Measurements from ENCODE around the gene PHACTR3.

The PHACTR3 gene

DNA sequence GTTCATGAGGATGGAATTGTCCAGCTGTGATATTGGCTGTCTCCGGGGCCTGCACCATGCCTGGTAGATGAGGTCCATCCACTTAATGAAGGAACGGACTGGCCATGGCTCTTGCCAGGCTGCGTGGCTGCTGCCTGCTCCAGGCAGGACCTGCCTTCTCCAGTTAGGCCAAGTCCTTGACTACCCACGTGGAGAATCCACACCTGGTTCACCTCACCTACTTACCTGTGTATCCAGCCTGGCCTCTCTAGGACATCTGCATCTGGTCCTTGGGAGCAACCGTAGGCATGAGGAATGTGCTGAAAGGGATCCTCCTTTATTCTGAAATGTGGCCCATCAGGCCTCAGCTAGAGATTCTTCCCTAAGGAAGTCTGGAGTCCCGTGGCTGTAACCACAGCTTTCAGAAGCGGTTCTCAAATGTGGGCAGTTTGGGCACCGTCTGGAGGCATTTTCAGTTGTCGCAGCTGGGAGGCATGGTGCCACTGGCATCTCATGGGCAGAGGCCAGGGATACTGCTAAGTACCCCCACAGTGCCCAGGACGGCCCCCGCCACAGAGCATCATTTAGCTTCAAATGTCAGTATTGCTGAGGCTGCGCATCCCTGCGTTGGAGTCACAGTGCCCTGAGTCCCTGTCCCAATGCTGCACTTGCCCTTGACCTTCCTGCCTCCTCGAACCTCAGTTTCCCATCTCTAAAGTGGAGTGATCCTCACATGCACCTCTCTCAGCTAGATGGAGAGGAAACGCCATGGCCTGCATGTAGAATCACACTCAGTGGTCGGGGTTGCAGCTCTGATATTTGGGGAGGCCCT lies 67.5 kb downstream of the PHACTR3 start:
- no peak for DNase-seq (ENCODE audit: low read depth in 2 of 2)

- no peak for DNase-seq (ENCODE audit: low read depth in 2 of 2)
Measured at GRCh38 chr20:59672576-59672975, 68.2 kb downstream of the PHACTR3 start.

GRCh38 chr20:59673288-59673997 lies 69.1 kb downstream of the PHACTR3 start:
- DNase-seq (ENCODE audit: low read depth in 2 of 2) = no peak

GRCh38 chr20:59673998-59674445 lies 69.7 kb downstream of the PHACTR3 start:
- DNase-seq (ENCODE audit: low read depth in 2 of 2) = no peak

DNA sequence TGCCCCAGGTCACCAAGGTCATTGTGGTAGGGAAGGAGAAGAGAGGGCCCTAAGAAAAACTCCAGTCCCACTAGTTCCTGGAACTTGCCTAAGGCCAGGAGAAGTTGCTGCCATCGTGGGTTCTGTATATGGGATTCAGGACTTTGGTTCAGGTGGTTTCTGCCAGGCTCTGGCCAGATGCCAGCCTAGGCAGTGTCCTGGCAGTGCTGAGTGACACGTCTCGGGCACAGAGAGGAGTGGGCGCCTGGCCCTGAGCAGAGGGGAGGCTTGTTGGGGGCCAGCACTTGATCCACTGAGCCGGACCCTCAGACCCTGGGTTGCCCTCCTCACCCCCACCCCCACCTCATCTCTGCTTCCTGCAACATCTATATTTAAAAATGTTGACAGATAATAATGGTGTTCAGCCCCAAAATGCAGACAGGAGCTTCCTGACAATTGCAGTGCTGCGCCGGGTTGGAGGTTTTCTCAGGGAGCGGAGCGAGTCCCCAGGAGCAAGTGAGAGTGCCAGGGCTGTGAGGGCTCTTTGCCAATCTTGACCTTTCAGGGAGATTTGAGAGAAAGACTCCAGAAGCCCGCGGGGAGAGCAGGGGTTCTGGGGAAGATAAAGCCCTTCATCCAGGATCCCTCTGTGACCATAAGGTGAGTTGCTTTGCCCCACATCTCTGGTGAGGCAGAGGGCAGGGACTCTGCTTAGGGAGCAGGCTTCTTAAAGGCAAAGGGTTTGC lies 71.9 kb downstream of the PHACTR3 start:
- DNase-seq (ENCODE audit: low read depth in 2 of 2) = no peak

DNA sequence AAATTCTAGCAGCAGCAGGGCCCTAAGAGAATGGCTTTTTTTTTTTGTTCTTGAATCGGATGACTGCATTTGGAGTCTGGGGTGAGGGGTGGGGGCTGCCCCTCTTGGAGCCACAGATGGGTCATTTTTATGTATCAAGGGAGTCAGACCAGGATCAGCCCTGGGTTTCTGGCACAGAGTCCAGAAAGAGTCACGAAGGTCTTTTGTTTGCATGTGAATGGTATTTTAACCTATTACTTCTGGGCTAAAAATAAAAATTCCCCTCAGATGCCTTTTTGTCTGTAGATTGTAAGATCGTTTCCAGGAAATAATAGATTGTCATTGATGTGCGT lies 72.5 kb downstream of the PHACTR3 start:
- DNase-seq (ENCODE audit: low read depth in 2 of 2) = no peak

DNA sequence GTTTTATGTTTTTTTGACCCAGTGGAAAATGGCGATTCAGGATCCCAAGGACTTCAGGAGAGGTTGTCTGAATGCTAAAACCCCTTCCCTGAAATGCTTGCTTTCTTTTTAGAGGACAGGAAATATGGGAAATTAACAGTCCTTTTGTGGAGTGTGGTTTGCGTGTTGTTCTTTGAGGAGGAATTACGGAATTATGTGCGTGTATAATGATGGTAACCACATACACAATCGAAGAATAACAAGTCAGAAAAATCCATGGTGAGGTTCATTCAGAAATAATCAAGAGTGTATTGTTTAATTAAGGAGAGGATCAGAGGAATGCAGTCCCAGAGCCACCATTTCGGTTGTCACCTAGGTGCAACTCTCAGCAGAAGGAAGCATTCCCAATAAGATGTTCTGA lies 73.2 kb downstream of the PHACTR3 start:
- DNase-seq (ENCODE audit: low read depth in 2 of 2) = no peak

- no peak for DNase-seq (ENCODE audit: low read depth in 2 of 2)
Measured at GRCh38 chr20:59678288-59678687, 73.9 kb downstream of the PHACTR3 start.

GRCh38 chr20:59678951-59679350 lies 74.6 kb downstream of the PHACTR3 start:
- DNase-seq (ENCODE audit: low read depth in 2 of 2) = no peak

DNA sequence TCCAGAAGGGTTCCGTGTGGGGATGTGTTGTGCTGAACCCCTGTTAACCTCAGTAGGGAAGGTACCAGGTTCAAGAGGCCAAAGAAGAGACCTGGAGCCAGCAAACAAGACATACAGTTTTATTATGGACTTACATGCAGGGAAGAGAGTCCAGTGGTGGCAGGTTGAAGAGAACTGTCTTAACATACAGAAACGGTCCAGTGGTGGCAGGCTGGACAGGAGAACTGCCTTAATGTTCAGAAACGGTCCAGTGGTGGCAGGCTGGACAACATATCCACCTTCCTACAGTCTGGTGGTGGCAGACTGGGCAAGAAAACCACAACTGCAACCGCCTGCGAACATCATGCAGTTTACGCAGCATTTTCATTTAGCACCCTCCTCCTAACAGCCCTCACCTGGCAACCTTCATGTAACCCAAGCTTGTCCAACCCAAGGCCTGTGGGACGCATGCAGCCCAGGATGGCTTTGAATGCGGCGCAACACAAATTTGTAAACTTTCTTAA lies 75.9 kb downstream of the PHACTR3 start:
- DNase-seq (ENCODE audit: low read depth in 2 of 2) = no peak

DNA sequence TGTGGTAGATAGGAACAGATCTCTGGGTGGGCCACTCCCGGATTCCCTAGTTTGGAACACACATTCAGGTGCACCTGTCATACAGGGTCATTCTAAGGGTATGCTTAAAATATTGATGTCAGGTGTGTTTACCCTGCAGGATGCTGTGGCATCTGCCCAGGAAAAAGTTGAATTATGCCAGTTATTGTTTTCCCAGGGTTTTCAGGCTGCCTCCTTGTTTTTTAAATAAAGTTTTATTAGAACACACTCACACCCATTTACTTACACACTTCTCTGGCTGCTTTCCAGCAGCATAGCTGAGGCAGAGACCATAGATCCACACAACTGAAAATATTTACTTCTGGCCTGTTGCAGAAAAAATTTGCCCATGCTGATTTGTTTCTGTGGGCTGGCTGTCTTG lies 76.5 kb downstream of the PHACTR3 start:
- no peak for DNase-seq (ENCODE audit: low read depth in 2 of 2)

GRCh38 chr20:59682603-59683002 lies 78.3 kb downstream of the PHACTR3 start:
- no peak for DNase-seq (ENCODE audit: low read depth in 2 of 2)

DNA sequence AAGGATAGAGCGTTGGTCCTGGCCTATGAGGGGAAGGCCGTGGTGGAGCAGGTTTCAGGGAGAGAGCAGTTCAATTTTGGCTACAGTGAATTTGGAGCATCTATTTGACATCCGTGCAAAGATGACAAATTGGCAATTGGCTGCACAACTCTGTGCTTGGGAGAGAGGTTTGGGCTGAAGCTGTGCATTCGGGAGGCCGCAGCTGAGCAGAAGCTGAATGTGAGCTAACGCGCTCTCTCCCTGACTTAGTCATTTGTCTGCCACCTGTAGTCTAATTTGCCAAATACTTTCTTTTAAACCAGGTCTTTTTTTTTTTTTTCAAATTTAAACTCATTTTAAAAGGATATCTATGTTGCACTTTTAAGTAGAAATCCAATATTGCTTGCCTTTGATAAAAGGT lies 78.8 kb downstream of the PHACTR3 start:
- no peak for DNase-seq (ENCODE audit: low read depth in 2 of 2)

DNA sequence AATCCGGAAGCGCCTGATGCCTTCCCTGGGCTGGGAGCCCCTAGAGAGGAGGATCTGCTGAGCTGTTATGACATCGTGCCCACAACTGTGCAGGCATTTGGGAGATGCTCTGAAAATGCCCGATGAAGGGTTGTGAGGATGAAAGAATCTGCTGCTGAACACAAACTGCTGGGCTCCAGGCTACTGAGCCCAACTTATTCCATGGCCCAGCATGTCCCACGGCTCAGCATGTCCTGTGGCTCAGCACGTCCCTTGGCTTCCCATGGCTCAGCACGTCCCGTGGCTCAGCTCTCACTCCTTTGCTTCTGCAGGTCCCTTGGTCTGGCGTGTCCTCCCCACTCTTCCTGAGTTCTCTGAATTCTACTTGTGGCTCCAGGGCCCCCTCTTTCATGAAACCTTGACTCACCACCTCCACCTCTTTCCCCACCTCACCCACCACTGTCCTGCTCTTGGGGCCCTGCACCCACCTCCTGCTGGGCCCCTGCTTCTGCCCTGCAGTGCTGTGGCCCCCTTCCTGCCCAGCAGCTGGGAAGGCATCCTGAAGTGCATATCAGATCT lies 80.4 kb downstream of the PHACTR3 start:
- DNase-seq (ENCODE audit: low read depth in 2 of 2) = no peak

- DNase-seq (ENCODE audit: low read depth in 2 of 2) = no peak
Measured at GRCh38 chr20:59686404-59687346, 82.3 kb downstream of the PHACTR3 start.

DNA sequence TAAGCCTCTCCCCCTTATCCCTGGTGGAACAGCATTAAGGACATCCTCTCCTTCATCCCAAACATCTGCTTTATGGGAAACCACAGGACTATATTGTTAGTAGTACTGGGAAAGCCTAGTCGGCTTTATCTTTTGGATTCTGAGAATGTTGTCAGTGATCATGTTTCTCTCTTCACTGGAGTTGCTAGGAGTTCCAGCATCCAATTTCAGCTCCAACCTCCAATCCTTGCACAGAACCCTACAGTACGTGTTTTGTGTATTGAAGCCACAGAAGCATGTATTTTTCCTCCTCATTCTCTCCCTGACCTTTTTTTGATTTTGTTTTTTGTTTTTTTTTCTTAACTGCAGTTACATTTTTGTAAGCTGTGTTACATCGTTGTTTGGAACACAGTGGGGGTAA lies 84.0 kb downstream of the PHACTR3 start:
- DNase-seq (ENCODE audit: low read depth in 2 of 2) = no peak

- no peak for DNase-seq (ENCODE audit: low read depth in 2 of 2)
Measured at GRCh38 chr20:59688999-59689398, 84.7 kb downstream of the PHACTR3 start.

DNA sequence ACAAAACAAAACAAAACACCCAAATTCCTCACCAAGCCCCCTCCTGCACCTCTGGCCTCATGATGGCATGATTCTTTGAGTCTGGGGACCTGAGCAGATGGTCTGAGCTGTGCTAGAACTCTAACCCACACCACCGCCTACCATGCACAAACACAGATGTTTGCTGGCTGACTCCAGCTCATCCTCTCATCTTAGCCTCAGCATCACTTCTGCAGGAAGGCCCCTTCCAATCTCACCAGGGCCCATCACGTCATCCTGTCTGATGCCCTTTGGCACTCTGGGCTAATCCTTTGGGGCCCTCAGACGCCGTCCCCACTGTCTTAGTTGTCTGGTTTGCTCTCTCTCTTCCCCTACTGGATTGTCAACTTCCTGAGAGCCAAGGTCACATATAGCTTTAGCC lies 85.8 kb downstream of the PHACTR3 start:
- DNase-seq (ENCODE audit: low read depth in 2 of 2) = no peak

- DNase-seq (ENCODE audit: low read depth in 2 of 2) = no peak
Measured at GRCh38 chr20:59690976-59691375, 86.6 kb downstream of the PHACTR3 start.

DNA sequence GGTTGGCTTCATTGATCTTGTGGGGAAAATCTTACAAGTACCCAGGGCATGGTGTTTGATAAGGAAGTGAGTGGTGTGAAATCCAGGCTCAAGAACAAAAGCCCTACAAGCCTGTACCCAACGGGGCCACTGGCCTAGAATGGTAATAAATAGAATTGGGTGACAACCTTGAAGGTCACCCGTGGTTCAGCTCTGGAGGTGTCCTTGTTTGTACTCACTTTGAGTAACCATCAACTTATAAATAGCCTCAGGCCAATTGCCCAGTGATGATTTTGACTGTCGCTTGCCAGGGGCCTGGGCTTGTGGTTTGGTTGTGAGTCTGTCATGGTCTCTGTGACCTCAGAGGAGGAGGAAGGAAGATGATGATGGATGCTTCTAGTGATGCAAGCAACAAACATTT lies 87.8 kb downstream of the PHACTR3 start:
- no peak for DNase-seq (ENCODE audit: low read depth in 2 of 2)

DNA sequence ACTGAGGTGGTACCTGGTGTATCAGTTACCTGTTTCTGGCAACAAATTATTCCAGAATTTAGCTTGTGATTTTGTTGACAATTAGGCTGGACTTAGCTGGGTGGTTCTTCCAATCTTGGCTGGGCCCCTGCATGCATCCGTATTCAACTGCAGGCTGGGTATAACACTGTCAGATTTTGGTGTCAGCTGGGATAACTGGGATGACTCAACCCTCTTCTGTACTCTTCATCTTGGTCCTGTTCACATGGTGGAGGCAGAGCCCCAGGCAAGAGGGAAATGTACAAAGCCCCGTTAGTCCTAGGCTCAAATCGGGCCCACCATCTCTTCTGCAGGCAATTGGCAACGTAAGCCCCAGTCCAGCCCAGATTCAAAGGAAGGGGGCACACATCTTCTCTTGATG lies 89.2 kb downstream of the PHACTR3 start:
- no peak for DNase-seq (ENCODE audit: low read depth in 2 of 2)

All from stimulated activated CD4-positive, alpha-beta T cell treated with anti-CD3 and anti-CD28 coated beads, Interleukin-12 subunit alpha, Interleukin-12 subunit beta, amount 100 ng/mL, for 24 hours (primary cell).